Measurements from ENCODE around the gene LRMDA.

GRCh38 chr10:76024460-76025123, 593.2 kb downstream of the LRMDA start:
- TF ChIP-seq CTCF (IDR thresholded peaks at IDR 0.05) (no peak), POLR2A (IDR thresholded peaks at IDR 0.05) (no peak)
